H9 (cell line): ENCODE data around the gene SCUBE1. TPM values are rescaled to one million over a fixed set of nuclear protein-coding genes. Genes with fewer than 3 reads are reported as not detected.

ENCODE experiments used
- DNase-seq: peaks from one replicate; pipeline ENCODE4 v3.0.0-alpha.2; 2017
- H2AFZ ChIP-seq: one replicate; pipeline ENCODE4 v1.6.1; 2013; ENCODE audit warnings: mild to moderate bottlenecking, low read length, control low read depth, moderate library complexity
- H2AK5ac ChIP-seq: 2 replicates; pipeline ENCODE4 v1.6.1; 2013; ENCODE audit warnings: low read length, control low read depth, mixed read lengths; ENCODE audit not compliant: insufficient read length
- H2BK120ac ChIP-seq: one replicate; pipeline ENCODE4 v1.6.1; 2013; ENCODE audit warnings: low read depth, mild to moderate bottlenecking, low read length, control low read depth, inconsistent platforms; ENCODE audit not compliant: poor library complexity, severe bottlenecking
- H2BK12ac ChIP-seq: 2 replicates; pipeline ENCODE4 v1.6.1; 2013; ENCODE audit warnings: low read length, control low read depth, mixed read lengths, low read depth; ENCODE audit not compliant: insufficient read length
- H2BK15ac ChIP-seq: 2 replicates; pipeline ENCODE4 v1.6.1; 2013; ENCODE audit warnings: low read depth, low read length, control low read depth
- H2BK20ac ChIP-seq: one replicate; pipeline ENCODE4 v1.6.1; 2013; ENCODE audit warnings: low read depth, mild to moderate bottlenecking, low read length, control low read depth, inconsistent platforms; ENCODE audit not compliant: poor library complexity, severe bottlenecking
- H2BK5ac ChIP-seq: 2 replicates; pipeline ENCODE4 v1.6.1; 2013; ENCODE audit warnings: low read length, control low read depth, mixed read lengths; ENCODE audit not compliant: insufficient read length
- H3K14ac ChIP-seq: 2 replicates; pipeline ENCODE4 v1.6.1; 2013; ENCODE audit warnings: low read length, control low read depth; ENCODE audit not compliant: insufficient read depth
- H3K18ac ChIP-seq: 2 replicates; pipeline ENCODE4 v1.6.1; 2013; ENCODE audit warnings: low read depth, mild to moderate bottlenecking, mixed read lengths, low read length, control low read depth; ENCODE audit not compliant: insufficient read length
- H3K23ac ChIP-seq: 2 replicates; pipeline ENCODE4 v1.6.1; 2013; ENCODE audit warnings: low read length, control low read depth, mixed read lengths, low read depth; ENCODE audit not compliant: insufficient read length
- H3K23me2 ChIP-seq: 2 replicates; pipeline ENCODE4 v1.6.1; 2013; ENCODE audit warnings: low read depth, mild to moderate bottlenecking, mixed read lengths, low read length, control low read depth; ENCODE audit not compliant: insufficient read length, poor library complexity, severe bottlenecking
- H3K27ac ChIP-seq: 2 replicates; pipeline ENCODE4 v1.5.1; 2013; ENCODE audit warnings: low read length, control low read depth, mixed read lengths, low read depth; ENCODE audit not compliant: insufficient read length
- H3K27me3 ChIP-seq: 2 replicates; pipeline ENCODE4 v1.6.1; 2013; ENCODE audit warnings: low read length, control low read depth, inconsistent platforms; ENCODE audit not compliant: insufficient read depth
- H3K4ac ChIP-seq: 2 replicates; pipeline ENCODE4 v1.6.1; 2013; ENCODE audit warnings: low read depth, mild to moderate bottlenecking, control low read depth, inconsistent platforms, low read length, moderate library complexity
- H3K4me1 ChIP-seq: 2 replicates; pipeline ENCODE4 v1.6.1; 2013; ENCODE audit warnings: low read length, control low read depth, inconsistent platforms; ENCODE audit not compliant: insufficient read depth
- H3K4me2 ChIP-seq: 2 replicates; pipeline ENCODE4 v1.6.1; 2013; ENCODE audit warnings: low read length, control low read depth, mixed read lengths; ENCODE audit not compliant: insufficient read length, insufficient read depth
- H3K56ac ChIP-seq: 2 replicates; pipeline ENCODE4 v1.6.1; 2013; ENCODE audit warnings: low read depth, mild to moderate bottlenecking, mixed read lengths, low read length, control low read depth; ENCODE audit not compliant: insufficient read length
- H3K79me1 ChIP-seq: 2 replicates; pipeline ENCODE4 v1.6.1; 2013; ENCODE audit warnings: low read depth, mild to moderate bottlenecking, moderate library complexity, low read length, control low read depth, inconsistent platforms; ENCODE audit not compliant: insufficient read depth, poor library complexity, severe bottlenecking
- H3K79me2 ChIP-seq: 2 replicates; pipeline ENCODE4 v1.6.1; 2013; ENCODE audit warnings: low read length, control low read depth, inconsistent platforms; ENCODE audit not compliant: insufficient read depth
- H3K9ac ChIP-seq: 2 replicates; pipeline ENCODE4 v1.6.1; 2013; ENCODE audit warnings: low read length, control low read depth, mixed read lengths; ENCODE audit not compliant: insufficient read length; ENCODE audit errors: extremely low read depth
- H3K9me3 ChIP-seq: one replicate; pipeline ENCODE4 v1.6.1; 2013; ENCODE audit warnings: low read depth, low read length, inconsistent platforms; ENCODE audit not compliant: control insufficient read depth
- H3T11ph ChIP-seq: one replicate; pipeline ENCODE4 v1.6.1; 2013; ENCODE audit warnings: mild to moderate bottlenecking, low read length, control low read depth, inconsistent platforms
- H4K20me1 ChIP-seq: one replicate; pipeline ENCODE4 v1.6.1; 2013; ENCODE audit not compliant: control insufficient read depth, insufficient read length, insufficient read depth
- H4K5ac ChIP-seq: 2 replicates; pipeline ENCODE4 v1.6.1; 2013; ENCODE audit warnings: low read depth, mild to moderate bottlenecking, mixed read lengths, low read length, control low read depth; ENCODE audit not compliant: insufficient read length
- H4K8ac ChIP-seq: replicated peaks from 2 replicates; pipeline ENCODE4 v1.6.1; 2013; ENCODE audit warnings: low read length, control low read depth, mixed read lengths, low read depth; ENCODE audit not compliant: insufficient read length
- H4K91ac ChIP-seq: 2 replicates; pipeline ENCODE4 v1.6.1; 2013; ENCODE audit warnings: low read depth, mild to moderate bottlenecking, moderate library complexity, mixed read lengths, low read length, control low read depth; ENCODE audit not compliant: insufficient read length
- H3K27ac Mint-ChIP-seq, 3 experiments: 2 replicates in 2 of 3; 3 replicates in 1 of 3; pipeline ENCODE4 v1.8.0; 2020 to 2021; ENCODE audit warnings: mixed read lengths in 3 of 3, mild to moderate bottlenecking in 1 of 3, moderate library complexity in 1 of 3
- H3K27me3 Mint-ChIP-seq: 2 replicates; pipeline ENCODE4 v1.8.0; 2021; ENCODE audit warnings: low read depth, mild to moderate bottlenecking, moderate library complexity, mixed read lengths
- H3K36me3 Mint-ChIP-seq, 3 experiments: 2 replicates in 2 of 3; 3 replicates in 1 of 3; pipeline ENCODE4 v1.8.0; 2020 to 2021; ENCODE audit warnings: low read depth in 3 of 3, mixed read lengths in 3 of 3; ENCODE audit not compliant: insufficient read depth in 1 of 3
- H3K4me1 Mint-ChIP-seq, 2 experiments: 2 replicates each; pipeline ENCODE4 v1.8.0; 2020; ENCODE audit warnings: mixed read lengths in 2 of 2
- H3K4me3 Mint-ChIP-seq, 2 experiments: 2 replicates in 1 of 2; 3 replicates in 1 of 2; pipeline ENCODE4 v1.8.0; 2020 to 2021; ENCODE audit warnings: mild to moderate bottlenecking in 2 of 2, mixed read lengths in 2 of 2, moderate library complexity in 1 of 2
- H3K9me3 Mint-ChIP-seq, 2 experiments: 2 replicates in 1 of 2; 3 replicates in 1 of 2; pipeline ENCODE4 v1.8.0; 2020; ENCODE audit warnings: mild to moderate bottlenecking in 2 of 2, mixed read lengths in 2 of 2, moderate library complexity in 1 of 2
- CTCF ChIP-seq: fragments of 200-600 bp; sonication (generic); conservative IDR thresholded peaks from 3 replicates; pipeline ENCODE4 v1.8.0; 2021; ENCODE audit warnings: antibody characterized with exemption, mild to moderate bottlenecking
- WGBS: extraction: QIAGEN DNeasy Blood & Tissue Kit; methylation state at CpG from one replicate; pipeline ENCODE4 v1.1.7; 2013; ENCODE audit warnings: missing lambda C conversion rate, low lambda C conversion rate, mixed read lengths; ENCODE audit not compliant: insufficient read length; ENCODE audit errors: extremely low coverage; 5-methylcytosine and 5-hydroxymethylcytosine counted together
- total RNA-seq: library from RNA; stranded (reverse); gene quantifications from 2 replicates; pipeline ENCODE4 v1.2.1, GENCODE V29; 2021

Gene SCUBE1
- total RNA-seq, 1 experiment from 2014 or later = 1.2 TPM

- Histone ChIP-seq H4K5ac (no peak overlapping the region), H3K9ac (no peak overlapping the region), H3K79me2 (no peaks in the 10 kb centered on the region), H4K91ac (no peak overlapping the region), H3K9me3 (no peaks in the 10 kb centered on the region), H3K79me1 (no peaks in the 10 kb centered on the region), H3K27me3 (no peaks in the 10 kb centered on the region), H2BK5ac (no peak overlapping the region), H3K4me2 (no peak overlapping the region), H2BK20ac (no peak overlapping the region), H2BK12ac (no peak overlapping the region), H3K4me1 (no peaks in the 10 kb centered on the region), H3K23ac (no peak overlapping the region), H3K14ac (no peak overlapping the region; the same call in 1 of the 2 replicates), H3K23me2 (no peaks in the 10 kb centered on the region), H3K18ac (no peak overlapping the region), H3K27ac (no peak overlapping the region), H3K4ac (no peak overlapping the region), H2BK120ac (no peak overlapping the region), H2BK15ac (no peak overlapping the region), H4K8ac (no peak overlapping the region), H3T11ph (no peak overlapping the region), H4K20me1 (no peaks in the 10 kb centered on the region), H2AK5ac (no peak overlapping the region), H3K56ac (no peak overlapping the region), H2AFZ (no peak overlapping the region)
- H3K4me1 Mint-ChIP-seq = peaks cover 0 to 12% of the 10 kb centered on the region in 2 experiments; a peak in 2 of 4 replicates
- H3K27me3 Mint-ChIP-seq = peaks cover 10% of the 10 kb centered on the region
- no CpG with 5 or more reads among the region's 8 CpGs for WGBS
- H3K9me3 Mint-ChIP-seq = no peaks in the 10 kb centered on the region
- no peak for DNase-seq
- H3K4me3 Mint-ChIP-seq = no peak overlapping the region
- H3K27ac Mint-ChIP-seq = no peak overlapping the region
- no peaks in the 10 kb centered on the region; a peak in 1 of 7 replicates for H3K36me3 Mint-ChIP-seq
- TF ChIP-seq CTCF = no peak
These were observed 40.0 kb downstream of the SCUBE1 start for GRCh38 chr22:43303166-43303565.
